SK-N-SH treated with all-trans-retinoic acid at 6 μM for 48 hours (cell line): ENCODE data around the gene PPP1CC.

Source experiments
- ATAC-seq: fragments of 200-7000 bp; cut with Tn5 transposase; 3 replicates; pipeline ENCODE4 v1.9.1; 2020; ENCODE audit warnings: mild to moderate bottlenecking, moderate library complexity
- ARNTL ChIP-seq: fragments of 450-650 bp; formaldehyde crosslinking; IDR thresholded peaks from 2 replicates; pipeline ENCODE4 v1.5.0; 2020; ENCODE audit warnings: low read depth, mild to moderate bottlenecking, moderate library complexity, borderline replicate concordance
- BACH2 ChIP-seq: fragments of 250-450 bp; sonication (Bioruptor Pico); IDR thresholded peaks from 2 replicates; pipeline ENCODE4 v1.9.0; 2021; ENCODE audit warnings: mild to moderate bottlenecking, borderline replicate concordance
- CREB5 ChIP-seq: fragments of 250-450 bp; sonication (Bioruptor Pico); IDR thresholded peaks from 2 replicates; pipeline ENCODE4 v1.5.1; 2020; ENCODE audit warnings: low read depth, mild to moderate bottlenecking, moderate library complexity
- CSDC2 ChIP-seq: fragments of 250-450 bp; sonication (Bioruptor Pico); IDR thresholded peaks from 2 replicates; pipeline ENCODE4 v1.5.0; 2020; ENCODE audit warnings: mild to moderate bottlenecking, moderate library complexity
- ESRRG ChIP-seq: fragments of 250-450 bp; sonication (Bioruptor Pico); IDR thresholded peaks from 2 replicates; pipeline ENCODE4 v1.6.1; 2021; ENCODE audit warnings: mild to moderate bottlenecking
- ISL1 ChIP-seq: fragments of 250-450 bp; sonication (Bioruptor Pico); IDR thresholded peaks from 2 replicates; pipeline ENCODE4 v2.1.2; 2022; ENCODE audit warnings: mild to moderate bottlenecking, moderate library complexity
- OSR1 ChIP-seq: fragments of 250-450 bp; sonication (Bioruptor Pico); IDR thresholded peaks from 2 replicates; pipeline ENCODE4 v1.8.0; 2022; ENCODE audit warnings: moderate library complexity, mild to moderate bottlenecking, inconsistent platforms
- POU6F1 ChIP-seq: fragments of 250-450 bp; sonication (Bioruptor Pico); IDR thresholded peaks from 2 replicates; pipeline ENCODE4 v1.8.0; 2021; ENCODE audit warnings: low read depth, mild to moderate bottlenecking, moderate library complexity, borderline replicate concordance
- SNAI2 ChIP-seq: fragments of 250-450 bp; sonication (Bioruptor Pico); IDR thresholded peaks from 2 replicates; pipeline ENCODE4 v1.5.0; 2020; ENCODE audit warnings: mild to moderate bottlenecking, moderate library complexity
- TCF4 ChIP-seq: fragments of 250-450 bp; sonication (Bioruptor Pico); IDR thresholded peaks from 2 replicates; pipeline ENCODE4 v1.8.0; 2021; ENCODE audit warnings: mild to moderate bottlenecking, moderate library complexity, borderline replicate concordance
- TOX ChIP-seq: fragments of 250-450 bp; sonication (Bioruptor Pico); IDR thresholded peaks from 2 replicates; pipeline ENCODE4 v1.8.0; 2021; ENCODE audit warnings: mild to moderate bottlenecking, moderate library complexity, borderline replicate concordance
- ZC3H10 ChIP-seq: fragments of 250-450 bp; sonication (Bioruptor Pico); IDR thresholded peaks from 2 replicates; pipeline ENCODE4 v1.5.1; 2021; ENCODE audit warnings: mild to moderate bottlenecking, moderate library complexity
- ZFP3 ChIP-seq: fragments of 250-450 bp; sonication (Bioruptor Pico); IDR thresholded peaks from 2 replicates; pipeline ENCODE4 v1.5.0; 2020; ENCODE audit warnings: mild to moderate bottlenecking, moderate library complexity
- ZNF565 ChIP-seq: fragments of 450-650 bp; formaldehyde crosslinking; conservative IDR thresholded peaks from 2 replicates; pipeline ENCODE4 v1.5.0; 2020; ENCODE audit warnings: low read depth, mild to moderate bottlenecking, moderate library complexity
- ZNF8 ChIP-seq: fragments of 450-650 bp; formaldehyde crosslinking; IDR thresholded peaks from 2 replicates; pipeline ENCODE4 v1.5.0; 2020; ENCODE audit warnings: mild to moderate bottlenecking, moderate library complexity
- TF ChIP-seq, protein P1 (sequence below): fragments of 250-450 bp; sonication (Bioruptor Pico); IDR thresholded peaks from 2 replicates; pipeline ENCODE4 v1.8.0; 2020; ENCODE audit warnings: mild to moderate bottlenecking, moderate library complexity, borderline replicate concordance

PPP1CC gene

DNA sequence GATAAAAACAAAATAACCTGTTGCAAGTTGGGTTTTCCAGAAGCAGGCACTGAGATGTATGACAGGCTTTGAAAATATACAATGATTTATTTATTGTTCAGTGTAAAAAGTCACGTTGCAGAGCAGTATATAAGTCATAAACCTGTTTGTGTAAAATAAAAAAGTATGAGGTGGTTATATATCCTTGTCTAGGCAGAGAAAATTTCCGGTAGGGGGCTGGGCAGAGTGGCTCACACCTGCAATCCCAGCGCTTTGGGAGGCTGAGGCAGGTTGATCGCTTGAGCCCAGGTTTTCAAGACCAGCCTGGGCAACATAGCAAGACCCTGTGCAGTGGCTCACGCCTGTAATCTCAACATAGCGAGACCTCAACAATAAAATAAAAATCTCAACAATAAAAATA lies 16.2 kb upstream of the PPP1CC start:
- no peak for TF ChIP-seq ESRRG
- TF ChIP-seq ARNTL (CRISPR knock-in tag), result no peak
- TF ChIP-seq, protein P1, sequence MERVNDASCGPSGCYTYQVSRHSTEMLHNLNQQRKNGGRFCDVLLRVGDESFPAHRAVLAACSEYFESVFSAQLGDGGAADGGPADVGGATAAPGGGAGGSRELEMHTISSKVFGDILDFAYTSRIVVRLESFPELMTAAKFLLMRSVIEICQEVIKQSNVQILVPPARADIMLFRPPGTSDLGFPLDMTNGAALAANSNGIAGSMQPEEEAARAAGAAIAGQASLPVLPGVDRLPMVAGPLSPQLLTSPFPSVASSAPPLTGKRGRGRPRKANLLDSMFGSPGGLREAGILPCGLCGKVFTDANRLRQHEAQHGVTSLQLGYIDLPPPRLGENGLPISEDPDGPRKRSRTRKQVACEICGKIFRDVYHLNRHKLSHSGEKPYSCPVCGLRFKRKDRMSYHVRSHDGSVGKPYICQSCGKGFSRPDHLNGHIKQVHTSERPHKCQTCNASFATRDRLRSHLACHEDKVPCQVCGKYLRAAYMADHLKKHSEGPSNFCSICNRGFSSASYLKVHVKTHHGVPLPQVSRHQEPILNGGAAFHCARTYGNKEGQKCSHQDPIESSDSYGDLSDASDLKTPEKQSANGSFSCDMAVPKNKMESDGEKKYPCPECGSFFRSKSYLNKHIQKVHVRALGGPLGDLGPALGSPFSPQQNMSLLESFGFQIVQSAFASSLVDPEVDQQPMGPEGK (CRISPR knock-in tag), result no peak
- no peak for TF ChIP-seq TCF4
- TF ChIP-seq TOX (CRISPR knock-in tag), result no peak
- TF ChIP-seq ZFP3 (CRISPR knock-in tag), result no peak
- TF ChIP-seq ZNF8 (CRISPR knock-in tag), result no peak
- TF ChIP-seq BACH2 (CRISPR knock-in tag), result no peak
- TF ChIP-seq ISL1 (CRISPR knock-in tag), result no peak
- TF ChIP-seq ZNF565 (CRISPR knock-in tag), result no peak
- TF ChIP-seq POU6F1 (CRISPR knock-in tag), result no peak
- no peak for TF ChIP-seq ZC3H10 (CRISPR knock-in tag)
- no peak for ATAC-seq

DNA sequence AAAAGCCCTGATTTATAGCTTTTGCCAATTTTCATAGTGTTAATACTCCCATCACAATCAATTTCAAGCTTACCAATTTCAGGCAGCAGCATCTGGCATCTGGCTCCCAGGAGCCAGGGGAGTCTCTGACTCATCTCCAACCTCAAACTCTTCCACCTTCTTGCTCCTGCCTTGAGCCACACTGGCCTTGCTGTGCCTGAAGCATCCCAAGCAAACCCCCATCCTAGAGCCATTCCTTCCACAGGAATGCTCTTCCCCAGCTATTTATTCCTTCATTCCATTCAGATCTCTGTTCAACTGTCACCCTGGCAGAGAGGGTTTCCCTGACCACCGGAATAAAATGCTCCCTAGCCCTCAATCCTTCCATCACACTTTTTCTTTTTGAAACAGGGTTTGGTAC lies 13.9 kb upstream of the PPP1CC start:
- ATAC-seq, result peak; percentile 81
- TF ChIP-seq BACH2 (CRISPR knock-in tag) (no peak), SNAI2 (CRISPR knock-in tag) (no peak), ZFP3 (CRISPR knock-in tag) (no peak), ZNF8 (CRISPR knock-in tag) (no peak)
- TF ChIP-seq, protein P1 (CRISPR knock-in tag), result no peak

- TF ChIP-seq ZNF8 (CRISPR knock-in tag) (no peak), ESRRG (no peak), ZFP3 (CRISPR knock-in tag) (no peak), ARNTL (CRISPR knock-in tag) (no peak), ISL1 (CRISPR knock-in tag) (no peak), TCF4 (no peak)
- TF ChIP-seq, all 23 proteins: peak for 0
- ATAC-seq, result no peak
Measured at GRCh38 chr12:110754101-110754793, 11.6 kb upstream of the PPP1CC start.

GRCh38 chr12:110750784-110751461 lies 8.2 kb upstream of the PPP1CC start:
- no peak for ATAC-seq
- TF ChIP-seq ZNF8 (CRISPR knock-in tag), result no peak

GRCh38 chr12:110746550-110746949 lies 3.9 kb upstream of the PPP1CC start:
- TF ChIP-seq CREB5 (CRISPR knock-in tag) (no peak), CSDC2 (CRISPR knock-in tag) (no peak), OSR1 (CRISPR knock-in tag) (no peak), ISL1 (CRISPR knock-in tag) (no peak)
- no peak for ATAC-seq
